ENCODE data around the gene ELL2.

DNA sequence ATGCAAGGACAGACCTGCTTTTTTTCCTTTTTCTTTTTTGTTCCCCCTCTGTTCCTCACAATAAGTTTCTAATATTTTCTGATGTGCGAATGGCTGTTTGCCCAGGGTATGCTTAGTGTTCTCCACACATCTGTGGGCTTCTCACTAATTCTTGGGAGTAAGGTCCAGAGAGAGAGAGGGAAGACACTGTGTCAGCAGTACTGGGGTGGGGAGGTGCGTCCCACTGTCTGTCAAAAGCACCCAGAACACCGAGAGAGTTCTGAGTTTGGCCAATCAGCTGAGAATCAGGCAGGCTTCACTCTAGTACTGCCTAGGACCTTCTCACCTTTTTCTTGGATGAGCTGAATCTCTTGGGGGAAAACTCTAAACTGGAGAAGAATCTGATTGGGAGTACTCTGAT lies 61.8 kb downstream of the ELL2 start:
- TF ChIP-seq, protein P1, sequence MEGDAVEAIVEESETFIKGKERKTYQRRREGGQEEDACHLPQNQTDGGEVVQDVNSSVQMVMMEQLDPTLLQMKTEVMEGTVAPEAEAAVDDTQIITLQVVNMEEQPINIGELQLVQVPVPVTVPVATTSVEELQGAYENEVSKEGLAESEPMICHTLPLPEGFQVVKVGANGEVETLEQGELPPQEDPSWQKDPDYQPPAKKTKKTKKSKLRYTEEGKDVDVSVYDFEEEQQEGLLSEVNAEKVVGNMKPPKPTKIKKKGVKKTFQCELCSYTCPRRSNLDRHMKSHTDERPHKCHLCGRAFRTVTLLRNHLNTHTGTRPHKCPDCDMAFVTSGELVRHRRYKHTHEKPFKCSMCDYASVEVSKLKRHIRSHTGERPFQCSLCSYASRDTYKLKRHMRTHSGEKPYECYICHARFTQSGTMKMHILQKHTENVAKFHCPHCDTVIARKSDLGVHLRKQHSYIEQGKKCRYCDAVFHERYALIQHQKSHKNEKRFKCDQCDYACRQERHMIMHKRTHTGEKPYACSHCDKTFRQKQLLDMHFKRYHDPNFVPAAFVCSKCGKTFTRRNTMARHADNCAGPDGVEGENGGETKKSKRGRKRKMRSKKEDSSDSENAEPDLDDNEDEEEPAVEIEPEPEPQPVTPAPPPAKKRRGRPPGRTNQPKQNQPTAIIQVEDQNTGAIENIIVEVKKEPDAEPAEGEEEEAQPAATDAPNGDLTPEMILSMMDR (conservative IDR thresholded peaks at IDR 0.05 in 1 of 2, IDR thresholded peaks at IDR 0.05 in 1 of 2; ENCODE audit: low read depth in 1 of 2, low read length in 2 of 2) = no peak
- TF ChIP-seq EZH2 (IDR thresholded peaks at IDR 0.05; ENCODE audit: low read length, missing control alignments) = no peak

Data from fibroblast of lung (primary cell).